Pons (tissue), 1 donor: ENCODE measurements around the gene TUBA1C.
"Not testable (repeated sequence)": the region's sequence is repeated elsewhere in the genome, so short reads cannot be mapped to it uniquely, and the experiment has no call there.

ENCODE experiments used
- DNase-seq: peaks from one replicate; pipeline ENCODE4 v3.0.0-alpha.2; 2016; ENCODE audit warnings: low spot score

The TUBA1C gene

GRCh38 chr12:49310451-49311000, 45.6 kb downstream of the TUBA1C start:
- not testable (repeated sequence) for DNase-seq

GRCh38 chr12:49314811-49315210, 49.9 kb downstream of the TUBA1C start:
- no peak for DNase-seq

GRCh38 chr12:49317118-49317517, 52.2 kb downstream of the TUBA1C start:
- DNase-seq = not testable (repeated sequence)

- DNase-seq = not testable (repeated sequence)
Observed at GRCh38 chr12:49320411-49321103, 55.7 kb downstream of the TUBA1C start.

DNA sequence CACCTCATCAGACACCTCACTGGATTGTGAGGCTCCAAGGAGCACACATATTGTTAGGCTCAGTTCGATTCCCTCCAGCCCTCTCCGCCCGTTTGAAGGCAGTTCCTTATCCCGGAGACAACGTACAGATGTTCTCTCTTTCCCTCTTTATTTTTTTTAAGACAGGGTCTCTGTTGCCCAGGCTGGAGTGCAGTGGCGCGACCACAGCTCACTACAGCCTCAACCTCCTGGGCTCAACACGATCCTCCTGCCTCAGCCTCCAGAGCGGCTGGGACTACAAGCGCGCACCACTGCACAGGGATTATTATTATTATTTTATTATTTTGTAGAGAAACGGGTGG, 57.5 kb downstream of the TUBA1C start:
- DNase-seq = no peak

DNA sequence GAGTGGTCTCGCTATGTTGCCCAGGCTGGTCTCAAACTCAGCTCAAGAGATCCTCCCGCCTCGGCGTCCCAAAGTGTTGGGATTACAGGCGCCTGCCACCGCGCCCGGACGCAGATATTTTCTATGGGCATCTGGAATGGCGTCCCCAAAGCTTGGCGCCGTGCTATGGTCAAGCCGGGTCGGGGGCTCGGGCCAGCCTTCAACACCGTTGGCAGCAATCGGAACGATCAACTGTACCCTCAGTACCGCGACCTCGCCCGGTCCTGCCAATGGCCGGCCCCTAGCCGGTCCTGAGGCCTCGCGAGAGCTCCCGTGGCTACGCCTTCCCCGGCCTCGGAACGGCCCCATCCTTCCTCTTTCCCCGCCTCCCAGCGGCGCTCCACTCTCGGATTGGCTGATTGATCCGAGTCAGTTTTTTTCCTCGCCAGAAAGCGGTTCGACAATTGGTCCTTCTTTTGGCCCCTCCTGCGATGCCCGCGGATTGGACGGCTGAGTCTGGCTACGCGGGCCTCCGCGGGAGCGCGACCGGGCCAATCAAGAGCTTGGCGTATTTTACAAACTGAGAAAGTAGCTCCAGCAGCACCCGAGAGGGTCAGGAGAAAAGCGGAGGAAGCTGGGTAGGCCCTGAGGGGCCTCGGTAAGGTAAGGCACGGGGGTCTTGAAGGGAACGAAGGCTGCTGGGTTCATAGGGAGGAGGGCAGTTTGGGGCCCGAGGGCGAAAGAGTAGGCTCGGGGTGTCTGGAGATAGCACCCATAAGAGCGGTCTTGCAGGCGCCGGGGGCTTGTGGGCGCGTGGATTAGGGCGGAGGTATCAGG, 58.0 kb downstream of the TUBA1C start, which contains the start of gene TROAP:
Gene TROAP, plus strand, starts transcription at position 548 of the 816 bp plus-strand sequence. CDS start 354 bp downstream, outside the sequence.
- DNase-seq = peak; percentile 99

GRCh38 chr12:49323524-49324097, 58.7 kb downstream of the TUBA1C start:
- DNase-seq = no peak
